CD14-positive monocyte (primary cell): ENCODE measurements around the gene C11orf86. TPM values are rescaled to one million over a fixed set of nuclear protein-coding genes. Genes with fewer than 3 reads are reported as not detected.

ENCODE experiments used
- DNase-seq, 3 donors: peaks; one replicate each; pipeline ENCODE4 v3.0.0-alpha.2; 2011 to 2022
- H2AFZ ChIP-seq: 2 replicates; pipeline ENCODE4 v1.6.0; 2012; ENCODE audit warnings: mild to moderate bottlenecking, low read depth, low read length, inconsistent platforms; ENCODE audit not compliant: insufficient read depth, poor library complexity, severe bottlenecking
- H3K27ac ChIP-seq, 2 donors: 1 replicate in 1 of 2; 2 replicates in 1 of 2; pipeline ENCODE4 v1.5.1; 2012 to 2013; ENCODE audit warnings: low read length in 2 of 2, control low read depth in 1 of 2, inconsistent platforms in 1 of 2, low read depth in 1 of 2, mild to moderate bottlenecking in 1 of 2
- H3K27me3 ChIP-seq, 2 donors: one replicate each; pipeline versions ENCODE4 v1.6.0 to v1.6.1; 2011 to 2013; ENCODE audit warnings: low read length in 2 of 2; ENCODE audit not compliant: control insufficient read depth in 2 of 2, insufficient read depth in 2 of 2
- H3K36me3 ChIP-seq, 2 donors: replicated peaks in 1 of 2; 1 replicate in 1 of 2; 2 replicates in 1 of 2; pipeline versions ENCODE4 v1.5.1 to v1.6.1; 2012 to 2013; ENCODE audit warnings: low read length in 2 of 2, control low read depth in 1 of 2, inconsistent platforms in 1 of 2, mild to moderate bottlenecking in 1 of 2; ENCODE audit not compliant: insufficient read depth in 2 of 2, control insufficient read depth in 1 of 2
- H3K4me1 ChIP-seq, 2 donors: 1 replicate in 1 of 2; 2 replicates in 1 of 2; pipeline versions ENCODE4 v1.5.1 to v1.6.1; 2012 to 2013; ENCODE audit warnings: low read length in 2 of 2, control low read depth in 1 of 2, inconsistent platforms in 1 of 2, mild to moderate bottlenecking in 1 of 2, moderate library complexity in 1 of 2; ENCODE audit not compliant: insufficient read depth in 2 of 2, control insufficient read depth in 1 of 2
- H3K4me2 ChIP-seq: replicated peaks from 2 replicates; pipeline ENCODE3; 2012; ENCODE audit warnings: low read length, moderate library complexity, mild to moderate bottlenecking; ENCODE audit not compliant: poor library complexity, severe bottlenecking; ENCODE audit errors: extremely low read depth
- H3K4me3 ChIP-seq, 3 experiments: fragments of 200-600 bp in 1 of 3; sonication (generic) in 1 of 3; replicated peaks in 1 of 3; 1 replicate in 2 of 3; 2 replicates in 1 of 3; pipeline ENCODE4 v1.5.1; 2011 to 2013; ENCODE audit warnings: low read length in 3 of 3, mild to moderate bottlenecking in 3 of 3, control low read depth in 2 of 3, low read depth in 2 of 3, inconsistent platforms in 1 of 3, moderate library complexity in 1 of 3
- H3K79me2 ChIP-seq: 2 replicates; pipeline ENCODE4 v1.6.0; 2012; ENCODE audit warnings: mild to moderate bottlenecking, control low read depth, inconsistent platforms, low read length, moderate library complexity; ENCODE audit not compliant: insufficient read depth
- H3K9ac ChIP-seq: 2 replicates; pipeline ENCODE4 v1.6.0; 2017; ENCODE audit warnings: low read length, mild to moderate bottlenecking; ENCODE audit not compliant: insufficient read depth, poor library complexity, severe bottlenecking
- H3K9me3 ChIP-seq, 2 donors: replicated peaks in 1 of 2; 1 replicate in 1 of 2; 2 replicates in 1 of 2; pipeline versions ENCODE4 v1.5.1 to v1.6.1; 2012 to 2013; ENCODE audit warnings: low read length in 2 of 2, control low read depth in 1 of 2; ENCODE audit not compliant: control insufficient read depth in 1 of 2, insufficient read depth in 1 of 2
- H4K20me1 ChIP-seq: 2 replicates; pipeline ENCODE4 v1.6.0; 2012; ENCODE audit warnings: mild to moderate bottlenecking, low read length, control low read depth, moderate library complexity; ENCODE audit not compliant: insufficient read depth
- H3K27ac Mint-ChIP-seq, 7 donors: one replicate each; pipeline ENCODE4 v1.8.0; 2020; ENCODE audit warnings: mild to moderate bottlenecking in 7 of 7, mixed read lengths in 7 of 7, moderate library complexity in 6 of 7, inconsistent platforms in 2 of 7
- H3K27me3 Mint-ChIP-seq, 3 donors: one replicate each; pipeline ENCODE4 v1.8.0; 2021 to 2022; ENCODE audit warnings: low read depth in 3 of 3, mild to moderate bottlenecking in 3 of 3, mixed read lengths in 3 of 3, moderate library complexity in 3 of 3, inconsistent platforms in 1 of 3
- H3K36me3 Mint-ChIP-seq, 2 donors: one replicate each; pipeline ENCODE4 v1.8.0; 2020; ENCODE audit warnings: mixed read lengths in 2 of 2, inconsistent platforms in 1 of 2, mild to moderate bottlenecking in 1 of 2
- H3K4me1 Mint-ChIP-seq: one replicate; pipeline ENCODE4 v1.8.0; 2020; ENCODE audit warnings: mild to moderate bottlenecking, mixed read lengths
- H3K4me3 Mint-ChIP-seq, 2 donors: one replicate each; pipeline ENCODE4 v1.8.0; 2020; ENCODE audit warnings: mild to moderate bottlenecking in 2 of 2, mixed read lengths in 2 of 2, moderate library complexity in 1 of 2
- H3K9me3 Mint-ChIP-seq, 7 donors: one replicate each; pipeline ENCODE4 v1.8.0; 2020 to 2022; ENCODE audit warnings: mixed read lengths in 7 of 7, mild to moderate bottlenecking in 6 of 7, moderate library complexity in 6 of 7, inconsistent platforms in 2 of 7
- CTCF ChIP-seq: fragments of 200-600 bp; IDR thresholded peaks from one replicate; pipeline ENCODE4 v1.8.0; 2022; ENCODE audit warnings: antibody characterized with exemption, mild to moderate bottlenecking
- WGBS: methylation state at CpG from one replicate; pipeline ENCODE4 v1.1.5; 2013; ENCODE audit warnings: missing lambda C conversion rate; ENCODE audit not compliant: insufficient coverage; 5-methylcytosine and 5-hydroxymethylcytosine counted together
- intact Hi-C, 2 donors: fragments of 100-400 bp; cut with micrococcal nuclease; formaldehyde crosslinking; loops; one replicate each; pipeline versions ENCODE4 v1.15.0 to v1.15.1; 2023
- polyA plus RNA-seq, 3 donors: library from polyadenylated mRNA; depleted of rRNA in 1 of 3; unstranded in 2 of 3; stranded (reverse) in 1 of 3; fragments of 300-500 nt in 2 of 3; fragments of >200 nt in 1 of 3; fragmentation: Illumina TruSeq in 2 of 3; gene quantifications; 1 replicate in 2 of 3; 2 replicates in 1 of 3; pipeline ENCODE4 v1.2.3, GENCODE V29; 2012 to 2021

Gene C11orf86
- polyA plus RNA-seq, 3 donors: not detected

DNA sequence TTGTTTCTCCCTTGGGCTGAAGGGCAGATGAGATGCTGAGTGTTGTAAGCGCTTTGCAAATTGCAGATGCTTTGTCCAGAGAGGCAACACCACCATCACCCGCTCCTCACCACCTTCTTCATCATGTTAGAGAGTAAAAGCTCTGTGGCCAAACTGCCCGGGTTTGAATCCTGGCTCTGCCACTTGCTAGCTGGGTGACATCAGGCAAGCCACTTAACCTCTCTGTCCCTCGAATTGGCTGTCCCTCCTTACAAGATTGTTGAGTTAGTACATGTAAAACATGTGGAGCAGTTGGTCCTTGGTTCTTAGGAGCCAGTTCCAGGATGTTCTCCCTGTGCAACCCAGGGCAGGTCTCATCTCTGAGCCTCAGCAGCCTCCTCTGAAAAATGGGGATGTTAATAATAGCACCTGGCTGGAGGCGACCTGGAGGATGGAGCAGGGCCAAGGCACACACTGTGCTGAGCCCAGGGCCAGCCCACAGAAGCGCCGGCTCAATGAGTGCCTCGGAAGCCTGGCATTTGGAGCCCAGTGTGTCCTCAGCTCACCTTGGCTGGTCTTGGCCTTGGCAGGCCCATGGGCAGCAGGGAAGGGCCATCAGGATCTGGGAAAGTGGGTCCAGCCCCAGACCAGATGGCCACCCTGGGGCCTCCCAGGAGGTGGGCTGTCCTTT lies 10.5 kb downstream of the C11orf86 start:
- Histone ChIP-seq H3K27ac (no peak overlapping the region), H3K79me2 (no peaks in the 10 kb centered on the region), H3K27me3 (peaks cover 0 to 9% of the 10 kb centered on the region in 2 donors), H3K4me1 (peaks cover 6 to 13% of the 10 kb centered on the region in 2 donors), H3K36me3 (no peaks in the 10 kb centered on the region), H3K4me2 (no peak overlapping the region), H3K9ac (no peak overlapping the region), H2AFZ (no peak overlapping the region), H3K9me3 (peaks cover 0 to under 1% of the 10 kb centered on the region in 2 donors), H3K4me3 (no peak overlapping the region), H4K20me1 (no peaks in the 10 kb centered on the region)
- Mint-ChIP-seq H3K9me3 (peaks cover 0 to 2% (median 0%) of the 10 kb centered on the region in 7 donors), H3K27me3 (peaks cover 26 to 38% (median 29%) of the 10 kb centered on the region in 3 donors), H3K4me1 (peaks cover 15% of the 10 kb centered on the region), H3K4me3 (no peak overlapping the region), H3K27ac (no peak overlapping the region), H3K36me3 (peaks cover 0 to 2% of the 10 kb centered on the region in 2 donors)
- TF ChIP-seq CTCF: no peak
- WGBS: 99% methylated on average over 5 of the region's 8 CpGs
- DNase-seq: no peak
- intact Hi-C loops: no loop called here

- no peak for TF ChIP-seq CTCF
- peaks cover 0 to 9% of the 10 kb centered on the region in 2 donors for H3K27me3 ChIP-seq
- intact Hi-C loops: no loop called here
- Mint-ChIP-seq H3K4me1 (peaks cover 15% of the 10 kb centered on the region), H3K4me3 (no peak overlapping the region), H3K27me3 (peaks cover 26 to 38% (median 29%) of the 10 kb centered on the region in 3 donors), H3K36me3 (peaks cover 0 to 2% of the 10 kb centered on the region in 2 donors), H3K9me3 (peaks cover 0 to 2% (median 0%) of the 10 kb centered on the region in 7 donors), H3K27ac (peak overlapping the region in 1 of 7 donors; percentile 19)
- no peak for DNase-seq
- H3K36me3 ChIP-seq: no peaks in the 10 kb centered on the region
- 96% methylated on average over 5 of the region's 7 CpGs for WGBS
- no peak overlapping the region for H3K4me3 ChIP-seq
- H3K4me2 ChIP-seq: no peak overlapping the region
- no peak overlapping the region for H2AFZ ChIP-seq
- no peak overlapping the region for H3K9ac ChIP-seq
- H3K27ac ChIP-seq: no peak overlapping the region
- H3K9me3 ChIP-seq: no peaks in the 10 kb centered on the region
- no peaks in the 10 kb centered on the region for H4K20me1 ChIP-seq
- H3K4me1 ChIP-seq: peaks cover 6 to 13% of the 10 kb centered on the region in 2 donors
- H3K79me2 ChIP-seq: no peaks in the 10 kb centered on the region
These were observed 11.1 kb downstream of the C11orf86 start for GRCh38 chr11:66986178-66986545.
